Endothelial cell of umbilical vein (primary cell): Measurements from ENCODE around the gene PARD3B.

Experiments used
- POLR2A ChIP-seq: IDR thresholded peaks from 2 replicates; pipeline ENCODE4 v1.6.1; 2012; ENCODE audit warnings: low read depth, mild to moderate bottlenecking, control low read depth, low read length
- TF ChIP-seq, protein P1 (sequence below), 2 donors: IDR thresholded peaks; 1 replicate in 1 of 2; 2 replicates in 1 of 2; pipeline ENCODE4 v1.5.1; 2011; ENCODE audit warnings: low read length in 2 of 2, mild to moderate bottlenecking in 2 of 2, moderate library complexity in 2 of 2, control low read depth in 1 of 2, inconsistent platforms in 1 of 2, low read depth in 1 of 2; ENCODE audit not compliant: insufficient read depth in 1 of 2; ENCODE audit errors: extremely low read depth in 1 of 2

DNA sequence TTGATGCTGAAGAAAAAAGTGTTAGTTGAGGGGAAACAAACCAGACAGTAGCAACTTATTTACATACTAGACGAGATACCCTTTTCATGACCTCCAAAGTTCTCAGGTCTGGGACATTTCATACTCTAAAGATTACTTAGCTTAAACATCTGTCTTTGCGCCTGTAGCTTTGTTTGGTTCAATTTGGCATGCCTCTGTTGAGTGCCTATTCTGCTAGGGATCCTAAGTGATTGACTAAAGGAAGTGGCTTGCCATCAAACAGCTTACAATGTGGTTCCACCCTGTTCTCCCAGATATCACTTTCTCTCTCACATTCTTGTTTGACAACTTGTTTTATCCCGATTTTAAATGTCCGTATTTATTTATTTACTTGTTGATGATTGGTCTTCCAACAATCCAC is 488.8 kb downstream of the PARD3B start:
- TF ChIP-seq, protein P1, sequence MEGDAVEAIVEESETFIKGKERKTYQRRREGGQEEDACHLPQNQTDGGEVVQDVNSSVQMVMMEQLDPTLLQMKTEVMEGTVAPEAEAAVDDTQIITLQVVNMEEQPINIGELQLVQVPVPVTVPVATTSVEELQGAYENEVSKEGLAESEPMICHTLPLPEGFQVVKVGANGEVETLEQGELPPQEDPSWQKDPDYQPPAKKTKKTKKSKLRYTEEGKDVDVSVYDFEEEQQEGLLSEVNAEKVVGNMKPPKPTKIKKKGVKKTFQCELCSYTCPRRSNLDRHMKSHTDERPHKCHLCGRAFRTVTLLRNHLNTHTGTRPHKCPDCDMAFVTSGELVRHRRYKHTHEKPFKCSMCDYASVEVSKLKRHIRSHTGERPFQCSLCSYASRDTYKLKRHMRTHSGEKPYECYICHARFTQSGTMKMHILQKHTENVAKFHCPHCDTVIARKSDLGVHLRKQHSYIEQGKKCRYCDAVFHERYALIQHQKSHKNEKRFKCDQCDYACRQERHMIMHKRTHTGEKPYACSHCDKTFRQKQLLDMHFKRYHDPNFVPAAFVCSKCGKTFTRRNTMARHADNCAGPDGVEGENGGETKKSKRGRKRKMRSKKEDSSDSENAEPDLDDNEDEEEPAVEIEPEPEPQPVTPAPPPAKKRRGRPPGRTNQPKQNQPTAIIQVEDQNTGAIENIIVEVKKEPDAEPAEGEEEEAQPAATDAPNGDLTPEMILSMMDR (IDR thresholded peaks at IDR 0.05; ENCODE audit: extremely low read depth in 1 of 2, insufficient read depth in 1 of 2, low read depth in 1 of 2, low read length in 2 of 2): no peak
- no peak for TF ChIP-seq POLR2A
